GM19455 (cell line): ENCODE measurements around the gene CDC16.
"Not testable (repeated sequence)": the region's sequence is repeated elsewhere in the genome, so short reads cannot be mapped to it uniquely, and the experiment has no call there.

Experiments
- ATAC-seq: cut with Tn5 transposase; IDR thresholded peaks from one replicate; pipeline ENCODE4 v1.9.1; 2021; ENCODE audit not compliant: unreplicated experiment

Gene CDC16

DNA sequence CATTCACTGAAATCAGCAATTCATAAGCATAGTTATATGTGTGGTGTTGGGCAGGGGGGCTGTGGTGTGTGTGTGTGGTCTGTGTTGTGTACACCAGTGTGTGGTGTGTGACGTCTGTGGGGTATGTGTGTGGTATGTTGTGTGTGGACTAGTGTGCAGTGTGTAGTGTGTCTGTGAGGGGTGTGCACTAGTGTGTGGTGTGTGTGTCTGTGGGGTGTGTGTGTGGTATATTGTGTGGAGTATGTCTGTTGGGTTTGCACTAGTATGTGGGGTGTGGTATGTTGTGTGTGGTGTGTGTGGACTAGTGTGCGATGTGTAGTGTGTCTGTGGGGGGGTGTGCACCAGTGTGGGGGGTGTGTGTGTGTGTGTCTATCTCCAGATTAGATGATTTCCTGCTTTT lies 7.2 kb upstream of the CDC16 start:
- no peak for ATAC-seq

GRCh38 chr13:114228176-114228575 lies 6.5 kb upstream of the CDC16 start:
- ATAC-seq, result no peak

GRCh38 chr13:114229506-114229905 lies 5.2 kb upstream of the CDC16 start:
- ATAC-seq, result no peak

DNA sequence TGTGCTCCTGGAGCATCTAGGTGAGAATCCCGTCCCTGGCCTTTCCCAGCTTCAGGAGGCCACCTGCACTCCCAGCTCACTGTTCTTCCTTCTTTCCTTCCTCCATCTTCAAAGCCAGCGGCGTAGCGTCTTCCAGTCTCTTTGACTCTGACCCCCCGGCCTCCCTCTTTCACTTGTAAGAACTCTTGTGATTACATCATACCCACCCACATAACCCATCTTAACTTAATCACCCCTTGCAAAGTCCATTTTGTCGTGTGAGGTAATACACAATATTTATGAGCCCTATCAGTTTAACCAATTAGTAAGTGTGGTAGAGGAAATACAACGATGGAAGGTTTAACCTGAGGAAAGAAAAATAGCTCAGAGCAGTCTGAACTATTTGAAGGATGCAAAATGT lies 4.6 kb upstream of the CDC16 start:
- ATAC-seq, result no peak

- ATAC-seq, result no peak
These were observed 4.1 kb upstream of the CDC16 start for GRCh38 chr13:114230575-114230974.

GRCh38 chr13:114231886-114232285 lies 2.8 kb upstream of the CDC16 start:
- ATAC-seq, result no peak

GRCh38 chr13:114234266-114234644 lies 442 bp upstream of the CDC16 start:
- no peak for ATAC-seq

- no peak for ATAC-seq
These were observed 1.0 kb downstream of the CDC16 start for GRCh38 chr13:114235697-114236096.

DNA sequence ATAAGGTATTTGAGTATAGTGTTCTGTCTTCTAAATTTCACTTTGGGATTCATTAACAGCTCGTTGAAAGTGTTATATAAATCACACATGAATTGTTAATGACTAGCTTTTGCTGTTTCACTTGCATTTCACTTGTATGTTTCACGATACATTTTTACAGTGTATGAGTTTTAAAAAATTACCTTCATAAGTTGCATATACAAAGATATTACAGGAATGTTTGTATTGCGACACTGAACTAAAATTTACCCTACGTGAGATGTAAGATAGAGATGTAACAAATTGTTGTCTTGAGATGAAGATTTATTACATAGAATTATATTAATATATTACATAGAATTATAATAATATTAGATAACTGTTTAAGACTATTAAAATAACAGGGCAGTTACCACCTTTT lies 1.5 kb downstream of the CDC16 start:
- no peak for ATAC-seq

DNA sequence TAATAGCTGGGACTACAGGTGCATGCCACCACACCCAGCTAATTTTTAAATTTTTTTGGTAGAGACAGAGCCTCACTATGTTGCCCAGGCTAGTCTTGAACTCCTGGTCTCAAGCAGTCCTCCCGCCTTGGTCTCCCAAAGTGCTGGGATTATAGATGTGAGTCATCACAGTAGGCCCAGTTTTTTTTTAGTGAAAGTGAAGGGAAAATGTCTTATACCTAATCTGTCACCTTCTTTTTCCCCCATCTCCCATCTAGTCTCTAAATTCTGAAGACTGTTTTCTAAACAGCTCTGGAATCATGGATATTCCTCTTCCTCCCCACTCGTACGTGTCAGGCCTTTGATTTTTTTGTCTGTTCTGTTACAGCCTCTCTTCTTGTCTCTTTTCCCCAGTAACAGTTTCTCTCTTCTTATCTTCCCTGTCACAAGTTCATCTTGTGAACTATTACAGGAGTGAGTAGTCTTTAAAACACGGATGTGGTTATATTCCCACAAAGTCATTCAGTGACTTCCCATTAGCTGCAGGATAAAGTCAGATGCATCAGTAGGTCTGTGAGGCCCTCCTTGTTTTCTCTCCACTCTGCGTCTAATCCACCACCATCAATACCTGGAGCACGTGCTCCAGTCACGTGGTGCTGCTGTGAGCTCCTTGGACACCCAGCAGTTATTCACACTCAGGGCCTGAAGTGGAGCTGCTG lies 2.9 kb downstream of the CDC16 start:
- ATAC-seq, result no peak

GRCh38 chr13:114241918-114242317 lies 7.2 kb downstream of the CDC16 start:
- no peak for ATAC-seq

DNA sequence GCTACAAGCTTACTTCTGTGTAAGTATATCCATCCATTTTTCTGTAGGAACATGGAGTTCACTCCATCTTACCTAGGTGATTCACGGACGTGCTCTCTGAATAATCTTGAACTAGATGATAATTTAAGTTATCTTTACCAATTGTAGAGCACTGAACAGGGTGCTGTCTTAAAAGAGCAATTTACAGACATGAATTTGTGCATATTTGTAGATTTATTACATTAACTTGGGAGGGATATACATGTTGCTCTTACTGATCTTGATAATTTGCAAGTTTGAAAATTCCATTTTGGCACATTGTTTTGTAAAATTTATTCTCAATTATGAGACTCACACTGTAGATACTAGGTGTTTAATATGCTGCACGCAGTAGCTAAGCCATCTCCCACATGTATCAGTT lies 9.3 kb downstream of the CDC16 start:
- ATAC-seq, result no peak

- ATAC-seq, result no peak
These were observed 9.9 kb downstream of the CDC16 start for GRCh38 chr13:114244637-114245036.

GRCh38 chr13:114248011-114248410 lies 13.3 kb downstream of the CDC16 start:
- no peak for ATAC-seq

GRCh38 chr13:114249077-114249476 lies 14.4 kb downstream of the CDC16 start:
- ATAC-seq, result no peak

GRCh38 chr13:114251639-114252440 lies 17.1 kb downstream of the CDC16 start:
- not testable (repeated sequence) for ATAC-seq

DNA sequence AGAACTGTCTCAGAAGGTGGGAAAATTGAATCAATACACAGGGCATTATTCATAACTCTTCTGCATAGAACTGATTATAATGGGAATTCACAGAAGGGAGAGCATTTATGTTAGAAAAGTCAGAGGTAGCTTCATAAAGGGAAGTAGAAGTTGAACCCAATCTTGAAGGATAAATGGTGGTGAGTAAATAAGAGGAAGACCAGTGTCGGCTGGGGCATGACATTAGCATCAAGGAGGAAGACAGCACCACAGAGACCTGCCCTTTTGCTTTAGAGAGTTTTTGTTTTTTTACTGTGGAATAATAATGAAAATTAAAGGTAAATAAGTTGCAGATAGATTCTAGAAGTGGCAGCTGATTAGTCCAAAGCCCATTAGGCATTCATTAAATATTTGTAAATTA lies 21.9 kb downstream of the CDC16 start:
- ATAC-seq, result no peak

- ATAC-seq, result no peak
These were observed 22.3 kb downstream of the CDC16 start for GRCh38 chr13:114257014-114257413.

GRCh38 chr13:114258589-114258988 lies 23.9 kb downstream of the CDC16 start:
- ATAC-seq, result no peak

GRCh38 chr13:114259374-114259773 lies 24.7 kb downstream of the CDC16 start:
- ATAC-seq, result no peak

DNA sequence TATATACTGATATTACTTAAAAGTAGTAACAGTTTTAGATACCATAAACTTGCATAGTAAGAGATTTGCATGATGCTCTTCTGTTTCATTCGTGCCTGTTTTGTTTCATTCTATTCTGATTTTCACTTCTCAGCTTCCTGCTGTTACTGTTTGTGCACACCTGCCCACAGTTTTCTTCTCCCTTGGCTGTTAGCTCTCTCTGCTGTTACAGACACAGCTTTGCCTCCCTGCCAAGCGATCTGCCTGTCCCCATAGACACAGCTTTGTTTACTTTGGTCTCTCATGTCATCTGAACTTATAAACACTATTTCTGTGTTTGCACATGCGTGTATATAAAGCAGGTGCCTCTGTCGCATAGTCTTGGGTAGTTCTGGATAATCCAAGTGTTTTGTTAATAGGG lies 25.3 kb downstream of the CDC16 start:
- ATAC-seq, result peak; percentile 65

- no peak for ATAC-seq
These were observed 26.1 kb downstream of the CDC16 start for GRCh38 chr13:114260814-114261213.
